ENCODE measurements around the gene SLC1A5. TPM values are rescaled to one million over a fixed set of nuclear protein-coding genes. Genes with fewer than 3 reads are reported as not detected.
"Not testable (repeated sequence)": the region's sequence is repeated elsewhere in the genome, so short reads cannot be mapped to it uniquely, and the experiment has no call there.

SLC1A5 gene
- total RNA-seq, 2 donors from 2014 or later: 77.6 to 78.1 TPM

DNA sequence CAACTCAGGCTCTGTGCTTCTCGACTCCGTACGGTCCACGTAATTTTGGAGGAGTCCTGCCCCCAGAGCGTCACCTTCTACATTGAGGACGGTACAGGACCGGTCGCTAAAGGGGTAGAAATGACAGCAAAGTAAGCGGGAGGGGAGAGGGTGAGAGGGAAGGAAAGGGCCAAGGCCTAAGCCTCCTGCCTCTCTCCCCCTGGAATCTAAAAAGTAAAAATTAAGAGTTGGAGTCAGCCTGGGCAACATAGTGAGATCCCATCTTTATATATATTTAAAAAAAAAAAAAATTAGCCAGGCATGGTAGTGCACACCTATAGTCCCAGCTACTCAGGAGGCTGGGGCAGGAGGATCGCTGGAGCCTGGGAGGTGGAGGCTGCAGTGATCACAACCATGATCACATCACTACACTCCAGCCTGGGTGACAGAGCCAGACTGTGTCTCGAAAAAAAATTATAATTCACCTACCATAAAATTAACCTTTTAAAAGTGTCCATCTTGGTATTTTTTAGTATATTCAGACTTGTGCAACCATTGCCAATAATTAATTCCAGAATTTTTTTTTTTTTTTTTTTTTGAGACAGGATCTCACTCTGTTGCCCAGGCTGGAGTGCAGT lies 12.6 kb downstream of the SLC1A5 start:
- H3K4me1 ChIP-seq (ENCODE audit: control insufficient read depth, insufficient read depth, low read length): no peaks in the 10 kb centered on the region
- H3K4me3 ChIP-seq (ENCODE audit: low read length): no peak overlapping the region
- H3K36me3 Mint-ChIP-seq (ENCODE audit: low read depth): peaks cover 45% of the 10 kb centered on the region
- DNase-seq: no peak
- H3K27ac Mint-ChIP-seq: no peak overlapping the region
- peaks cover 3% of the 10 kb centered on the region for H3K4me1 Mint-ChIP-seq
- no peak overlapping the region for H3K9ac ChIP-seq (ENCODE audit: extremely low read depth, low read length, poor library complexity, severe bottlenecking)
- H3K9me3 Mint-ChIP-seq: no peaks in the 10 kb centered on the region
- 96 to 97% methylated on average over 10 to 11 of the region's 11 CpGs for WGBS, 2 experiments (ENCODE audit: insufficient coverage in 1 of 2, insufficient read length in 1 of 2)
- TF ChIP-seq, protein P1, sequence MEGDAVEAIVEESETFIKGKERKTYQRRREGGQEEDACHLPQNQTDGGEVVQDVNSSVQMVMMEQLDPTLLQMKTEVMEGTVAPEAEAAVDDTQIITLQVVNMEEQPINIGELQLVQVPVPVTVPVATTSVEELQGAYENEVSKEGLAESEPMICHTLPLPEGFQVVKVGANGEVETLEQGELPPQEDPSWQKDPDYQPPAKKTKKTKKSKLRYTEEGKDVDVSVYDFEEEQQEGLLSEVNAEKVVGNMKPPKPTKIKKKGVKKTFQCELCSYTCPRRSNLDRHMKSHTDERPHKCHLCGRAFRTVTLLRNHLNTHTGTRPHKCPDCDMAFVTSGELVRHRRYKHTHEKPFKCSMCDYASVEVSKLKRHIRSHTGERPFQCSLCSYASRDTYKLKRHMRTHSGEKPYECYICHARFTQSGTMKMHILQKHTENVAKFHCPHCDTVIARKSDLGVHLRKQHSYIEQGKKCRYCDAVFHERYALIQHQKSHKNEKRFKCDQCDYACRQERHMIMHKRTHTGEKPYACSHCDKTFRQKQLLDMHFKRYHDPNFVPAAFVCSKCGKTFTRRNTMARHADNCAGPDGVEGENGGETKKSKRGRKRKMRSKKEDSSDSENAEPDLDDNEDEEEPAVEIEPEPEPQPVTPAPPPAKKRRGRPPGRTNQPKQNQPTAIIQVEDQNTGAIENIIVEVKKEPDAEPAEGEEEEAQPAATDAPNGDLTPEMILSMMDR (conservative IDR thresholded peaks at IDR 0.05): no peak
- H3K9me3 ChIP-seq (ENCODE audit: control insufficient read depth, low read length): no peaks in the 10 kb centered on the region
- H3K36me3 ChIP-seq (ENCODE audit: control insufficient read depth, insufficient read depth, low read length): peaks cover 23% of the 10 kb centered on the region
- H3K27me3 ChIP-seq (ENCODE audit: control insufficient read depth, insufficient read depth, low read length, poor library complexity, severe bottlenecking): no peaks in the 10 kb centered on the region
- no peaks in the 10 kb centered on the region for H3K27me3 Mint-ChIP-seq (ENCODE audit: insufficient read depth)
- H3K27ac ChIP-seq (ENCODE audit: low read depth, low read length): no peak overlapping the region
- no peak overlapping the region for H3K4me3 Mint-ChIP-seq

DNA sequence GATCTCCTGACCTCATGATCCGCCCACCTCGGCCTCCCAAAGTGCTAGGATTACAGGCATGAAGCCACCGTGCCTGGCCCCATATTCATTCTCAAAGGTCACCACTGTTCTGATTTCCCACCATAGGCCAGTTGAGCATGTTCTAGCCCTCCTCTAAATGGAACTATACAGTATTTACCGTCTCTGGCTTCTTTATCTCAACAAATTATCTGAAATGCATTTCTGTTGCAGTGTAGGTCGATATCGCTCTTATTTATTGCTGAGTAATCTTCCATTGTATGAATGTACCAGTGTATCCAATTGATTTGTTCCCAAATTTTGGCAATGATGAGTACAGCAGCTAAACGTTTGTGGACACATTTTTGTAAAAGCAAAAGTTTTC lies 15.4 kb downstream of the SLC1A5 start:
- DNase-seq: no peak
- H3K9me3 Mint-ChIP-seq: no peaks in the 10 kb centered on the region
- Histone ChIP-seq H3K27me3 (ENCODE audit: control insufficient read depth, insufficient read depth, low read length, poor library complexity, severe bottlenecking) (no peaks in the 10 kb centered on the region), H3K4me1 (ENCODE audit: control insufficient read depth, insufficient read depth, low read length) (no peaks in the 10 kb centered on the region), H3K9me3 (ENCODE audit: control insufficient read depth, low read length) (no peaks in the 10 kb centered on the region), H3K36me3 (ENCODE audit: control insufficient read depth, insufficient read depth, low read length) (peaks cover 14% of the 10 kb centered on the region), H3K9ac (ENCODE audit: extremely low read depth, low read length, poor library complexity, severe bottlenecking) (no peak overlapping the region), H3K27ac (ENCODE audit: low read depth, low read length) (no peak overlapping the region), H3K4me3 (ENCODE audit: low read length) (no peak overlapping the region)
- peaks cover 11% of the 10 kb centered on the region for H3K4me1 Mint-ChIP-seq
- H3K27me3 Mint-ChIP-seq (ENCODE audit: insufficient read depth): peaks cover 2% of the 10 kb centered on the region
- WGBS, 2 experiments (ENCODE audit: insufficient coverage in 1 of 2, insufficient read length in 1 of 2): 91 to 100% methylated on average over 6 to 7 of the region's 7 CpGs
- no peak overlapping the region for H3K4me3 Mint-ChIP-seq
- peaks cover 30% of the 10 kb centered on the region for H3K36me3 Mint-ChIP-seq (ENCODE audit: low read depth)
- H3K27ac Mint-ChIP-seq: no peak overlapping the region
- TF ChIP-seq, protein P1 (conservative IDR thresholded peaks at IDR 0.05): no peak

DNA sequence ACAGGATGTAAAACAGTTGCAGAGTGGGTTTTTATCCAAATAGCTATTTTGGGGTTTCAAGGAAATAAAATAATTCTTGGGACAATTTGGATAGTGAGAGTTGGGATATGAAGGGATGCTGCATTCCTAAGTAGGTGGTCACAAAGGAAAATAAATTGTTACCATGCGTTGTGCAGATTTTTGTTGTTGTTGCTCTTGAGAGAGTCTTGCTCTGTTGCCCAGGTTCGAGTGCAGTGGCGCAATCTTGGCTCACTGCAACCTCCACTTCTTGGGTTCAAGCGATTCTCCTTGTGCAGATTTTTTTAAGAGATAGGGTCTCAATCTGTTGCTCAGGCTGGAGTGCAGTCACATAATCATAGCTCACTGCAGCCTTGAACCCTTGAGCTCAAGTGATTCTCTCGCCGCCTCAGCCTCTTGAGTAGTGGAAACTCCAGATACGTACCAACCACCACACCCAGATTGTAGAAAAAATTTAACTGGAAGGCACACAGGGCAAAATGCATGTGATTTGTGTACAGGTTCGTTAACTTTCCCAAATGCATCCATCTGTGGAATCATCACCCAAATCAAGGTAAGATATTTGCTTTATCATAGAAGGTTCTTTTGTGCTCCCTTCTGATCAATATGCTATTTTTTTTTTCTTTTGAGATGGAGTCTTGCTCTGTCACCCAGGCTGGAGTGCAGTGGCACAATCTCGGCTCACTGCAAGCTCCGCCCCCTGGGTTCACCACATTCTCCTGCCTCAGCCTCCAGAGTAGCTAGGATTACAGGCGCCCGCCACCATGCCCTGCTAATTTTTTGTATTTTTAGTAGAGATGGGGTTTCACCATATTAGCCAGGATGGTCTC lies 16.0 kb downstream of the SLC1A5 start:
- H3K4me1 Mint-ChIP-seq: peaks cover 11% of the 10 kb centered on the region
- no peak overlapping the region for H3K27ac Mint-ChIP-seq
- no peaks in the 10 kb centered on the region for H3K9me3 ChIP-seq (ENCODE audit: control insufficient read depth, low read length)
- no peaks in the 10 kb centered on the region for H3K4me1 ChIP-seq (ENCODE audit: control insufficient read depth, insufficient read depth, low read length)
- DNase-seq: no peak
- TF ChIP-seq, protein P1 (conservative IDR thresholded peaks at IDR 0.05): no peak
- H3K4me3 ChIP-seq (ENCODE audit: low read length): no peak overlapping the region
- no peak overlapping the region for H3K27ac ChIP-seq (ENCODE audit: low read depth, low read length)
- 91 to 93% methylated on average over 8 to 12 of the region's 12 CpGs for WGBS, 2 experiments (ENCODE audit: insufficient coverage in 1 of 2, insufficient read length in 1 of 2)
- peaks cover 26% of the 10 kb centered on the region for H3K36me3 Mint-ChIP-seq (ENCODE audit: low read depth)
- no peak overlapping the region for H3K9ac ChIP-seq (ENCODE audit: extremely low read depth, low read length, poor library complexity, severe bottlenecking)
- H3K27me3 ChIP-seq (ENCODE audit: control insufficient read depth, insufficient read depth, low read length, poor library complexity, severe bottlenecking): no peaks in the 10 kb centered on the region
- peaks cover 2% of the 10 kb centered on the region for H3K27me3 Mint-ChIP-seq (ENCODE audit: insufficient read depth)
- H3K9me3 Mint-ChIP-seq: no peaks in the 10 kb centered on the region
- no peak overlapping the region for H3K4me3 Mint-ChIP-seq
- peaks cover 10% of the 10 kb centered on the region for H3K36me3 ChIP-seq (ENCODE audit: control insufficient read depth, insufficient read depth, low read length)

DNA sequence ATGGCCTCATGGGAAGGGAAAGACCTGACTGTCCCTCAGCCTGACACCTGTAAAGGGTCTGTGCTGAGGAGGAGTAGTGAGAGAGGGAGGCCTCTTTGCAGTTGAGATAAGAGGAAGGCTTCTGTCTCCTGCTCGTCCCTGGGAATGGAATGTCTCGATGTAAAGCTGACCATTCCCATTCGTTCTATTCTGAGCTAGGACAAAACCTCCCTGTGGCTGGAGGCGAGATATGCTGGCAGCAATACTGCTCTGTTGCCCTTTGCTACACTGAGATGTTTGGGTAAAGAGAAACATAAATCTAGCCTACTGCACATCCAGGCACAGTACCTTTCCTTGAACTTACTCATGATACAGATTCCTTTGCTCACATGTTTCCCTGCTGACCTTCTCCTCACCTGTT lies 19.6 kb downstream of the SLC1A5 start:
- H3K4me3 ChIP-seq (ENCODE audit: low read length); H3K27me3 ChIP-seq (ENCODE audit: control insufficient read depth, insufficient read depth, low read length, poor library complexity, severe bottlenecking); H3K27me3 Mint-ChIP-seq (ENCODE audit: insufficient read depth); H3K4me1 ChIP-seq (ENCODE audit: control insufficient read depth, insufficient read depth, low read length); H3K36me3 ChIP-seq (ENCODE audit: control insufficient read depth, insufficient read depth, low read length); H3K27ac Mint-ChIP-seq; H3K27ac ChIP-seq (ENCODE audit: low read depth, low read length); H3K9me3 ChIP-seq (ENCODE audit: control insufficient read depth, low read length); H3K9ac ChIP-seq (ENCODE audit: extremely low read depth, low read length, poor library complexity, severe bottlenecking); H3K36me3 Mint-ChIP-seq (ENCODE audit: low read depth); DNase-seq; H3K4me3 Mint-ChIP-seq; H3K9me3 Mint-ChIP-seq: not testable (repeated sequence)
- peaks cover 11% of the 10 kb centered on the region for H3K4me1 Mint-ChIP-seq
- 65 to 66% methylated on average over 3 to 4 of the region's 4 CpGs for WGBS, 2 experiments (ENCODE audit: insufficient coverage in 1 of 2, insufficient read length in 1 of 2)
